Left lobe of liver (tissue), 2 donors: ENCODE data around the gene PI4KA. TPM values are rescaled to one million over a fixed set of nuclear protein-coding genes. Genes with fewer than 3 reads are reported as not detected.
A peak's percentile ranks its signal among the peaks of the same experiment; 100 is the strongest.
"Not testable (repeated sequence)": the region's sequence is repeated elsewhere in the genome, so short reads cannot be mapped to it uniquely, and the experiment has no call there.

Source experiments
- ATAC-seq: fragments of 200-7000 bp; cut with Tn5 transposase; one replicate; pipeline ENCODE4 v1.9.1; 2020; ENCODE audit warnings: mild to moderate bottlenecking, moderate library complexity
- DNase-seq: peaks from one replicate; pipeline ENCODE4 v3.0.0-alpha.2; 2020; ENCODE audit warnings: low spot score
- total RNA-seq: library from RNA; stranded (reverse); gene quantifications from one replicate; pipeline ENCODE4 v1.2.1, GENCODE V29; 2021
- donor health status: DM: no; HTN: no; CAD: no; lungs with moderate emphysema.
- donor health status: DM: no; HTN: yes; CAD: no.

Gene PI4KA
- total RNA-seq, 1 donor from 2014 or later = 40.4 TPM

- DNase-seq (no peak), ATAC-seq (no peak)
Measured at GRCh38 chr22:20752104-20752741, 106.4 kb downstream of the PI4KA start.

GRCh38 chr22:20751185-20751851, 107.3 kb downstream of the PI4KA start:
- no peak for DNase-seq
- no peak for ATAC-seq

GRCh38 chr22:20750461-20751184, 108.0 kb downstream of the PI4KA start:
- DNase-seq = no peak
- peak; percentile 52 for ATAC-seq

GRCh38 chr22:20749453-20749852, 109.2 kb downstream of the PI4KA start:
- DNase-seq (no peak), ATAC-seq (no peak)

GRCh38 chr22:20748731-20749428, 109.7 kb downstream of the PI4KA start:
- DNase-seq = no peak
- no peak for ATAC-seq

GRCh38 chr22:20748082-20748481, 110.5 kb downstream of the PI4KA start:
- DNase-seq (no peak), ATAC-seq (no peak)

- ATAC-seq (no peak), DNase-seq (no peak)
Measured at GRCh38 chr22:20747223-20747622, 111.4 kb downstream of the PI4KA start.

GRCh38 chr22:20746431-20747189, 112.0 kb downstream of the PI4KA start:
- DNase-seq (no peak), ATAC-seq (no peak)

GRCh38 chr22:20745119-20745518, 113.5 kb downstream of the PI4KA start:
- no peak for ATAC-seq
- no peak for DNase-seq

GRCh38 chr22:20744456-20744855, 114.2 kb downstream of the PI4KA start:
- DNase-seq = no peak
- no peak for ATAC-seq

GRCh38 chr22:20742764-20743163, 115.8 kb downstream of the PI4KA start:
- DNase-seq (no peak), ATAC-seq (no peak)

GRCh38 chr22:20741634-20742581, 116.7 kb downstream of the PI4KA start:
- DNase-seq (no peak), ATAC-seq (peak; percentile 83)

GRCh38 chr22:20741008-20741633, 117.5 kb downstream of the PI4KA start:
- no peak for DNase-seq
- ATAC-seq = no peak

- ATAC-seq = no peak
- DNase-seq = no peak
Measured at GRCh38 chr22:20740222-20740951, 118.2 kb downstream of the PI4KA start.

GRCh38 chr22:20738394-20739089, 120.1 kb downstream of the PI4KA start:
- ATAC-seq = no peak
- peak; percentile 59 for DNase-seq

GRCh38 chr22:20736891-20737290, 121.7 kb downstream of the PI4KA start:
- DNase-seq, ATAC-seq: not testable (repeated sequence)

GRCh38 chr22:20735356-20736162, 123.1 kb downstream of the PI4KA start:
- DNase-seq (peak; percentile 79), ATAC-seq (peak; percentile 90)
